Activated gamma-delta T cell treated with anti-CD3 and anti-CD28 coated beads, Interleukin-2, amount 50 U/mL, for 16 hours (primary cell): ENCODE measurements around the gene DOC2A.
"Not testable (repeated sequence)": the region's sequence is repeated elsewhere in the genome, so short reads cannot be mapped to it uniquely, and the experiment has no call there.

Source experiments
- DNase-seq: peaks from one replicate; pipeline ENCODE4 v3.0.0-alpha.2; 2020; ENCODE audit warnings: low read depth

The DOC2A gene

GRCh38 chr16:29973384-29974246, 37.2 kb downstream of the DOC2A start, which contains the start of gene TAOK2:
Gene TAOK2, plus strand, starts transcription at chr16:29973868. Its CDS starts 3,905 bp downstream, at chr16:29977773.
- peak; percentile 94 for DNase-seq

- DNase-seq: no peak
These were observed 37.8 kb downstream of the DOC2A start for GRCh38 chr16:29972992-29973383.

- DNase-seq: no peak
These were observed 38.3 kb downstream of the DOC2A start for GRCh38 chr16:29972500-29972899.

- no peak for DNase-seq
These were observed 39.5 kb downstream of the DOC2A start for GRCh38 chr16:29971304-29971703.

GRCh38 chr16:29968205-29968604, 42.6 kb downstream of the DOC2A start:
- DNase-seq: no peak

GRCh38 chr16:29963021-29963743, 47.6 kb downstream of the DOC2A start:
- DNase-seq: no peak

GRCh38 chr16:29962344-29962994, 48.4 kb downstream of the DOC2A start:
- no peak for DNase-seq

GRCh38 chr16:29961479-29962343, 49.1 kb downstream of the DOC2A start, which contains the start of gene TMEM219:
Gene TMEM219, plus strand, starts transcription at chr16:29962079. Its CDS starts 1,065 bp downstream, at chr16:29963144.
- DNase-seq: peak; percentile 86

- no peak for DNase-seq
These were observed 49.7 kb downstream of the DOC2A start for GRCh38 chr16:29961127-29961478.

GRCh38 chr16:29959821-29960220, 51.0 kb downstream of the DOC2A start:
- DNase-seq: not testable (repeated sequence)

GRCh38 chr16:29959293-29959692, 51.5 kb downstream of the DOC2A start:
- DNase-seq: no peak

- DNase-seq: no peak
These were observed 52.1 kb downstream of the DOC2A start for GRCh38 chr16:29958756-29959155.
